GM19240 (cell line): ENCODE data around the gene CDT1.

Experiments
- DNase-seq: peaks from one replicate; pipeline ENCODE4 v3.0.0; 2011; ENCODE audit warnings: low spot score; ENCODE audit not compliant: insufficient read length

CDT1 gene

GRCh38 chr16:88804173-88804551 lies 573 bp downstream of the CDT1 start:
- no peak for DNase-seq

GRCh38 chr16:88804552-88805339 lies 1.2 kb downstream of the CDT1 start:
- DNase-seq, result no peak

DNA sequence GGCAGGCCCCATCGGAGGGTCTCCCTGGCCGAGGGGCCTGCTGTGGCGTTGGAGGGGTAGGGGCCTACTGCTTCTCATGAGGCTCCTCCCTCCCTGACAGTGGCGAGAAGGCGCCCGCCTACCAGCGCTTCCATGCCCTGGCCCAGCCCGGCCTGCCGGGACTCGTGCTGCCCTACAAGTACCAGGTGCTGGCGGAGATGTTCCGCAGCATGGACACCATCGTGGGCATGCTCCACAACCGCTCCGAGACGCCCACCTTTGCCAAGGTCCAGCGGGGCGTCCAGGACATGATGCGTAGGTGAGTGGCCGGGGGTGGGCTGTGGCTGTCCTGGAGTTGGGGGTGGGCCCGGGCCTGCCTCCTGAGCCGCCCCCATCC lies 1.7 kb downstream of the CDT1 start:
- no peak for DNase-seq

DNA sequence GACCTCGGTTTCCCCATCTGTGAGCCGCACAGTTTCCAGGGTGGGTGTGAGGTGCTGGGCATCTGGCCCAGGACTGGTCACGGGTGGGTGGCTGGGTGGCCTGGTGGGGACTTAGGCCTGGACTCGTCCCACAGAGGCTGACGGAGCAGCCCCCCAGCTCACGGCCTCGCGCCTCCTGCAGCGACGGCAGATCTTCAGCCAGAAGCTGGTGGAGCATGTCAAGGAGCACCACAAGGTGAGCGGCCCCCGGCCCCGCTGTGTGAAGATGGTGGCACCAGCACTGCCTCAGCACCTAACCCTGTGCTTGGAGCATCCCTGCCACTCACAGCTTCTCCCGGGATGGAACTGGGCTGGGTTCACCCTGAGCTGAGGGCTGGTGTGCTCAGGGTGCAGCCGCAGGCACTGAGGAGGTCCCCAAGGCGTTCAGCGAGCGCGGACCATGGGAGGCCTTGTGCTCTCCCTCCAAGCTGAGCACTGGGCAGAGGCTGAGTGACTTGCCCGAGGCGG lies 2.4 kb downstream of the CDT1 start:
- DNase-seq, result no peak

- no peak for DNase-seq
Measured at GRCh38 chr16:88806491-88807111, 3.0 kb downstream of the CDT1 start.

GRCh38 chr16:88807142-88807625 lies 3.6 kb downstream of the CDT1 start:
- no peak for DNase-seq

DNA sequence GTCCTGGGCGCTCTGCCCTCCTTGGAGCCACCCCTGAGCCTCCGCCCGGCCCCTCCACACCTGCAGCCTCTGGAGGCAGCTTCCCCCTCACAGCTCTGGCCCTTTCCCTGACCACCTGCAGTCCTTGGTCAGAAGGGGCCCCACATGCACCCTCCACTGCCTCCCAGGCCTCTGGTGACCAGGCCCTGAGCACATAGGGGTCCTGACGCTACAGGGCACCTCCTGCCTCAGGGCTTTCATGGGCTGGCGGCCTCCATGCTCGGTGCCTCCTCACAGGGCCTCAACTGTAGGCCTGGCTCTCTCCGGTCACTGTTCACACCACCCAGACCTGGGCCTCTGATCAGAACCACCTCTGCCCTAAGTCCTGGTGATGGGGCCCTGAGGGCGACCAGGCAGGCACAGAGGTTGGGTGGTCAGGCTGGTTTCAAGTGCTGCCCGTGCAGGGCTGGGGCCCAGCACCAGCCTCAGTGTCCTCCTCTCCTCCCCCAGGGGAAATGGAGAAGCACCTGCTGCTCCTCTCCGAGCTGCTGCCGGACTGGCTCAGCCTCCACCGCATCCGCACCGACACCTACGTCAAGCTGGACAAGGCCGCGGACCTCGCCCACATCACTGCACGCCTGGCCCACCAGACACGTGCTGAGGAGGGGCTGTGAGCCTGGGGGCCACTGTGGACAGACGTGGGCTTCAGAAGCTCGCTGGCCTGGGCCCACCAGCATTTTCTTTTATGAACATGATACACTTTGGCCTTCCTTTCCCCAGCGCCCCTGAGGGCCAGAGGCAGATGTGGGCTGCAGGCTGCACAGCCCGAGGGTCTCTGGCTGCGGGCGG lies 4.3 kb downstream of the CDT1 start:
- no peak for DNase-seq

GRCh38 chr16:88809068-88809675 lies 5.6 kb downstream of the CDT1 start:
- no peak for DNase-seq

DNA sequence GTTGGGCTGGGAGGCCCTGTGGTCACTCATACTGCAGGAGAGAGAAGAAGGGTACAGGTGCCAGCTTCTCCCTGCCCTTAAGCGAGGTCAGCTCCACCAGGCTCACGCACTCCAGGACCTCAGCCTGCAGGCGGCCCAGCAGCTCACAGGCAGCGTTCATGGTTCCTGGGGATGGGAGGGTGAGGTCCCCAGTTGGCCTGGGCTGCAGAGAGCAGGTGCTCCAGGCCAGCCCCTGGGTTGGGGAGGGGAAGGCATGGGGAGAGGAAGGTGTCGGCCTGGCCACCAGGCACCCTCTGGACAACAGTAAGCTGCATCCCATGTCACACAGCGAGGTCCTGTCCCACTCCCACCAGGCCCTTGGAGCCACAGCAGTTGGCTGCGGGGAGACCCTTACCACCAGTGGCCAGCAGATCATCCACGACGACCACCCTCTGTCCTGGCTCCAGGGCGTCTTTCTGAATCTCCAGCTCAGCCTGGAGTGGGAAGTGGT lies 6.1 kb downstream of the CDT1 start:
- no peak for DNase-seq

DNA sequence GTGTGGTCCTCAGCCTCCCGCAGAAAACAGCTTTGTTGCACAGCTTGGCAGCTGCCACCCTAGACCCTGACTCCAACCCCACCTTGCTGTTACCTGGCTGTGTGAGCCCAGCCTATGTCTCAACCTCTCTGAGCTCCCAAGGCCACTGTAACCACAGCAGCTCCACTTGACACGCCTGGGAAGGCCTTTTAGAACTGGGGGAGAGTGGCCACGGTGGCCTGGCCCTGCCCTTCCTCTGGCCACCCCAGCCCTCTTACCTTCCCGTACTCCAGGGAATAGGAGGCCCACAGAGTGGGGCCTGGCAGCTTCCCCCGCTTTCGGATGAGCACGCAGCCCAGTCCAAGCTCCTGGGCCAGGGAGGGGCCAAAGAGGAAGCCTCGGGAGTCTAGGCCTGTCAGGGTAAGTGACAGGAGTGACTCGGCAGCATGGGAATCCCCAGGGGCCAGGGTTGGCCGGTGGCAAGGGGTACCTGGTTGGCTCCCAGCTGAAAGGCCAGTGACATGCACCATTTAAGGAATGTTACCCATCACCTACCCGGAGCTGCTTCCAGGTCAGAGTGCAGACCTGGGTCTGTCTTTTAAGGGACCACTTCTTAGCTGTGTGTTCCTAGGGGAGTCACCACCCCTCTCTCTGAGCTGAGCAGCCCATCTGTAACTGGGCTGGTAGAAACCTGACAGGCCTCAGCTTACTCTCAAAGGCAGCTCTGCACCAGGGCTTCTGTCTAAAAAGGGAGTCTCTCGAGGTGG lies 6.8 kb downstream of the CDT1 start:
- no peak for DNase-seq

DNA sequence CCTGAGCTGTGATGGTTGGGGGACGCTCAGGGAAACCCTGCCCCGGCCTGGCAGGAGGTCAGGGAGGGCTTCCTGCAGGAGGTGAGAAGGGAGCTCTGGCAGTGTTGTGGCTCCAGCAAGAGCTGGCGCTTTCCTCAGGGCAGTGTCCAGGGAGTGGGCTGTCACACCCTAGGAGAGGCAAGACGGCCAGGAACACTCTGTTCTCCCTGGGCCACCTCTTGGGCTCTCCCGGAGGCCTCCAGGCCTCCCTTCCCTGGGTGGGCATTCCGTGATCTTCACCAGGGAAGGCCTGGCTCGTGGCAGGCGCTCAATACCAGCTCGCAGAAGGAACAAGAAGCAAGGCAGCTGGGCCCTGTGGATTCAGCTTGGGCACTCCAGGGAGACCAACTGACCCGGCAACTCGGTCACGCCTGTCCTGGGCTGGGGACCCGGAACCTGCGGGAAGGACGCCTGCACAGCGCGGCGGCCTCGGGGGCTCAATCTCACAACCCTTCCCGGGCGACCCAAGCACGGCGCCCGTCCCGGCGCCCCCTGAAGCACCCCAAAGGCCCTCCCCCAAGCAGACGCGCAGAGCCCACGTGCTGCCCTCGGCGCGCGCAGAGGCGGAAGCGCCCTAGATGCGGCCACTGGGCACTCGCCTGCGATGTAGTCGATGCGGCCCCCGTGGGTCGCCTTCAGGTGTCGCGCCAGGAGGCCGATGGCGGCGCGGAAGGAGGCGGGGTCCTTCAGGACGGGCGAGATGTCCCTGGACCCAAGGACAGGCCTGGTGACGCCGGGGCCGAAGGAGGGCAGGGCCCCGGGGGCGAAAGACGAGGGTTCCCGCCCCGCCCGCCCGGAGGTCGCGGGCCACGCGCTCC lies 7.6 kb downstream of the CDT1 start:
- DNase-seq, result peak; percentile 64

- DNase-seq, result peak; percentile 74
Measured at GRCh38 chr16:88811769-88812512, 8.4 kb downstream of the CDT1 start, which contains the start of gene APRT. Gene APRT, minus strand, starts transcription at chr16:88811928. Its CDS starts 29 bp downstream, at chr16:88811899.

GRCh38 chr16:88812513-88813268 lies 9.1 kb downstream of the CDT1 start:
- no peak for DNase-seq

- DNase-seq, result no peak
Measured at GRCh38 chr16:88813269-88814143, 9.9 kb downstream of the CDT1 start.

DNA sequence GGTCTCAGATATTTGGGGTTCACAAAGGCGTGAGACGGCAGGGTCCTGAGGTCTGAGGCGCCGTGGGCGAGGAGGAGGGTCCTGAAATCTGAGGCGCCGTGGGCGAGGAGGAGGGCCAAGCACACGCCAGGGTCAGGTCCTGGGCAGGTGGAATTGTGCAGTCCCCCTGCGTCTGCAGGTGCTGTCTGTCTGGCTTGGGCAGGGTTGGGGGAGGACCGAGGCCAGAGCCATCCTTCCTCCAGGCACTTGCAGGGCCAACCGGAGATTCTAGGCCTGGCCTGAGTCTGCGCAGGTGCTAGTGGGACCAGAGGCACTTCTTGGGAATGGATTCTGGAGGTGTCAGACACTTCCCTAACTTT lies 10.5 kb downstream of the CDT1 start:
- no peak for DNase-seq

- DNase-seq, result no peak
Measured at GRCh38 chr16:88815227-88815626, 11.6 kb downstream of the CDT1 start.

DNA sequence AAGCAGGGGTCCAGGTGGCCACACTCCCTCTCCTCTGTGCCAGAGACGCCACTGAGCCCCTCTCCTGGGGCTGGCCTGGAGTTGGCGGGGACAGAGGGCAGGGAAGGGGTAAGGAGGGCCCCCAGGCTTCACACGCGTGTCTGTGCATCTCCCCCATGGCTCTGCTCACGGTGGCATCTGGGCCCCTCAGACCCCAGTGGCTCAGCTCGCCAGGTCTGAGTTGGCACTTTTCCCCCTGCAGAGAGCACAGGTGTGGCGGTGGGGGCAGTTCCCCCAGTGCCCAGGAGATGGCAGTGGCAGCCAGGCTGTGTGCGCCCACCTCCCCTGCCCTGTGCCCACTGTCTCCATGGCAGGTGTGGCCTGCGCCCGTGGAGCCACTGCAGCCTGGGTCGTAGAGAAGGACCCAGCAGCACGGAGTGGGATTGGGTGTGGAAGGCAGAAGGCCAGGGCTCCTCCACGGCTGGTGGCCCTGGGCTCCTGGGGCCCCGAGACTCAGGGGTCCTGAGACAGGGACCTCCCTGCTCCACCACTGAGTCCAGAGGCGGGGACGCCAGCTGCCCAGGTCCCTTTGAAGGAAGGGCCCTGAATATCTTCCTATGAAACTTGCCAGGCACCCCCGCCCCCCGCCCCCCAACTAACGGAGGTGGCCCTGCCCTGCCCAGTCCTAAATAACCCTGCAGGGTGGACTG lies 12.5 kb downstream of the CDT1 start:
- DNase-seq, result no peak
